ENCODE results near the gene HYOU1.

DNA sequence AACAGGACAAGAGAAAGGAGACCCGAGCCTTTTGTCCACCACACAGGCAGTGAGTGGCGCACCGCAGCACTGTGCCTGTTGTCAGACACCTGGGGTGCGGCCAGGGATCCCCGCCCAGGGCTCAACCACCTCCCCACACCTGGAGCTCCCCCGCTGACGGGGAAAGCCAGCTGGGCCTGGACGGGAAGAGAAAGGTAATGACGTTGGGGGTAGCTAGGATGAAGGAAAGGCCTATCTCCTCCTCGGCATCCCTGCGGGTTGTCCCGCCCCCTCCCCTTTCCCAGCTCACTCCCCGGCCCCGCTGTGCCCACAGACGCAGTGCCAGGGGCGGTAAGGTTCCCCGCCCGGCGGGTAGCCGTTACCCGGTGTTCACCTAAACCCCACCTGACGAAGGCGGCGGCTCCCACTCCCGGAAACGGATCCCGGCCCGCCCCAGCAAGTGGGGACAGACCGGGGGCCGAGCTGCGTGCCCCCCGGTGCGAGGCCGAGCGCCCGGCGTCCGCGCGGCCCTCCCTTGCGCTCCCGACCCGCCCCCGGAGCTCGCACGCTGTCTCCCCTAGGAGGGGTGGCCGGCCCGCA, 495 bp downstream of the HYOU1 start:
- no peak for TF ChIP-seq SP1 (IDR thresholded peaks at IDR 0.05)
- TF ChIP-seq SUZ12 (IDR thresholded peaks at IDR 0.05) = no peak
- no peak for TF ChIP-seq LEF1 (IDR thresholded peaks at IDR 0.05; ENCODE audit: borderline replicate concordance)
- TF ChIP-seq FOXM1 (IDR thresholded peaks at IDR 0.05; ENCODE audit: borderline replicate concordance) = no peak
- no peak for TF ChIP-seq ZNF384 (IDR thresholded peaks at IDR 0.05)
- no peak for TF ChIP-seq ARNT (IDR thresholded peaks at IDR 0.05)
- TF ChIP-seq FOXK2 (IDR thresholded peaks at IDR 0.05) = no peak

Measured in HEK293T (cell line).